ENCODE measurements around the gene SLC35B2. TPM values are rescaled to one million over a fixed set of nuclear protein-coding genes. Genes with fewer than 3 reads are reported as not detected.
A peak's percentile ranks its signal among the peaks of the same experiment; 100 is the strongest.

SLC35B2 gene
- total RNA-seq, 1 experiment from 2014 or later: 215 TPM

GRCh38 chr6:44285552-44286284 is 28.4 kb upstream of the SLC35B2 start:
- DNase-seq (ENCODE audit: low read depth): peak; percentile 43

- no peak for DNase-seq (ENCODE audit: low read depth)
Observed at GRCh38 chr6:44284867-44285266, 27.5 kb upstream of the SLC35B2 start.

GRCh38 chr6:44284121-44284520 is 26.8 kb upstream of the SLC35B2 start:
- DNase-seq (ENCODE audit: low read depth): no peak

DNA sequence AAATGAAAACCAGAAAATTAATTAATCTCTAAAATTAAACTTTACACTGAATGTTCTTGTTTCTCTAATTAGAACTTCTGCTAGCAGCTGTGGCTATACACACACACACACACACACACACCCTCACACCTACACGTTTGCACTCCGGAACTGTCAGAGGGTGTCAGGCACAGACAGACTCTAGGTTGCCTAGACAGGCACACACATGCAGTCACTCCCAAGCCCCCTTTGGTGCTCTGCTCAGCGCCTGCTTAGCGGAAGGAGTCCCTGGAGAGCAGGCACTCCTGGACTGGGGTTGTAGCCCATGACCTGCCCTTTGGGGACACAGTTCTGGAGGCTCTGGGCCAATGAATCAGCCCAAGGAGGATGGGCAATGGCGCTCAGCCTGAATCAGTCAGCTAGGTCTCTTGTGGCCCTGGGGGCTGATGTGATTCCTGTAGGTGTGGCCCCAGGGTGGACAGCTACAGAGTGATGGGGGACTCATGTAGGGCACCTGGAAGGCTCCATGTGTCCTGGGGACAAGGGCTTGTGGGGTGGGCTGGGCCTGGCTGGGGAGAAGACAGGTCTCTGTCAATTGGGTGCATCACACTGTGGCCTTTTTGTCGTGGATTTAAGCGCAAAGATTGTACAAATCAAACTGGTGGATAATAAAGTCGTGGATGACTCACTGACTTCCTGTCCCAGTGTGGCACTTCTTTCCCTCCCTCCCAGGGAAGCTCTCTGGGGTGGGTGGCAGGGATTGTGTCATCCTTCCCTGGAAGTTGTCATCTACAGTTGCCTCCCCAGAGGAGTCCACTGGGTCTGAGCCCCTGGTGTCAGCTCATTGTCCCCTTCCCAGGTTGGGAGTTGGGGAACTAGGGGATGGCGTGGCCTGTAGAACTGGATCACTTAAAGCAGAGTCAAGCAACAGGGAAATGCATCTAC is 21.7 kb upstream of the SLC35B2 start:
- DNase-seq (ENCODE audit: low read depth): peak; percentile 73

GRCh38 chr6:44278315-44278714 is 21.0 kb upstream of the SLC35B2 start:
- no peak for DNase-seq (ENCODE audit: low read depth)

DNA sequence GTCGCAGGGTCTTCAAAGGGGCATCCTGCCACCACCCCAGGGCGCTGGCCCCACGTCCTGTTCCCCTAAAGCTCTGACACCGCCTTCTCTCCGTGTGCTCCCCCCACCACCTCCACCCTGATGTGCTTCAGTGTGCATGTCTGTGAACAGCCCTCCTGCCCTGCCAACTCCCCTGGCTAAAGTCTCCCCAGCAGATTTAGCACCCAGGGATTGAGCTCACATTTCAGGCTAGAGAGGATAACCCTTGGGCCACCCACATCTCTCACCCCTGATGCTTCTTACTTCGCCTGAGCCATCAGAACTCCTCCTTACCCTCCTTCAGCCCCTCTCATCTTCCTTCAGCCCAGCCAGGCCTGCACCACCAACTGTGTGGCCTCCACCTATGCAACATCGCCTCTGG is 20.4 kb upstream of the SLC35B2 start:
- no peak for DNase-seq (ENCODE audit: low read depth)

- no peak for DNase-seq (ENCODE audit: low read depth)
Observed at GRCh38 chr6:44276667-44277640, 19.6 kb upstream of the SLC35B2 start.

GRCh38 chr6:44275749-44276648 is 18.7 kb upstream of the SLC35B2 start:
- no peak for DNase-seq (ENCODE audit: low read depth)

- DNase-seq (ENCODE audit: low read depth): no peak
Observed at GRCh38 chr6:44275271-44275748, 18.0 kb upstream of the SLC35B2 start.

GRCh38 chr6:44273617-44274016 is 16.3 kb upstream of the SLC35B2 start:
- no peak for DNase-seq (ENCODE audit: low read depth)

GRCh38 chr6:44272999-44273566 is 15.8 kb upstream of the SLC35B2 start:
- DNase-seq (ENCODE audit: low read depth): peak; percentile 40

DNA sequence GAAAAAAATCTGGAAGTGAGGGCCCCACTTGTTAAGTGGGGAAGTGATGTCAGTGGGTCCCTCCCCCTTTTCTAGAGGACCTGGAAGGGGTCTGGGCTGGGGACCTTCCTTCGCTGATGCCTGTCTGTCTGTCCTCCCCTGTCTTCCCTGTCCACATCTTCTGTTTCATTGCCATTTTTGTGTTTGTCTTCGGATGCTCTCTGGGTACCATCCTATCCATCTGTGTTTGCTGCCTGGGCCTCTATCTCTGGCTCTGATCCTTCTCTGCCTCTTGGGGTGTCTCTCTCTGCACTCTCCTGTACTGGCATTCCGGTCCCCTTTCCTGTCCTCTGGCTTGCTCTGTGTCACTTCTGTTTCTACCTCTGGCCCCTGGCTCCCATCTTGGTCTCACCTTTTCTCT is 15.2 kb upstream of the SLC35B2 start:
- no peak for DNase-seq (ENCODE audit: low read depth)

DNA sequence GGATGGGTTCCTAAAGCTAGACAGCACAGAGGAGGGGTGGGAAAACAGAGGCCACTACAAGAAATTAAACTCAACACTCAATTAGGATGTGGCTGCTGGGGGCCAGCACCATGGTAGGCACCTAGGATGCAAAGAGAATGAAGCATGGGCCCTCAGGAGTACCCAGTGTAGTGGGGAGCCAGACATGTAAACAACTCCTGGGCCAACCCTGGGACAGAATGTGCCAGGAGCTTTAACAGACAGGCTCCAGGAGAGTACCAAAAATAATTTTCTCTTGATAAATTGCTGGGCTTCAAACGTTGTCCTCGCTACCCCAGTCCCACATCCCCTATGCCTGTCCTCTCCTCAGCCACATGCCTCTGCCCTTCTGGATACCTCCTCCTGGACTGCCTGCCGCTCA is 14.6 kb upstream of the SLC35B2 start:
- no peak for DNase-seq (ENCODE audit: low read depth)

DNA sequence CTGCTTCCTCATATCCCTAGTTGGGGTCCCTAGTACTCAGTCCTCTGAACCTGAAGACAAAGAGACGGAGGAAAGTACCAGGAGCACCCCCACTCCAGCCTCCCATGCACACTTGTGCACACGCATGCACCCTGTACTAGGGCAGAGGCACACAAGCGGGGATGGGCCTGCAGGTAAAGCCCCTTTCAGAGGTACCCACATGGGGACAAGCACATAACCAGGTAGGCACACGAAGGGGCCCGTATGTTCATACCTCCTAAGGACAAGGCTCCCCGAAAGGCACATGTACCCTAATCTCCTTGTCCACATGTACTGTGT is 14.0 kb upstream of the SLC35B2 start:
- DNase-seq (ENCODE audit: low read depth): no peak

GRCh38 chr6:44270526-44271405 is 13.4 kb upstream of the SLC35B2 start:
- DNase-seq (ENCODE audit: low read depth): no peak

- DNase-seq (ENCODE audit: low read depth): no peak
Observed at GRCh38 chr6:44269921-44270525, 12.7 kb upstream of the SLC35B2 start, which contains the start of gene TMEM151B. TSS of gene TMEM151B (plus strand) at chr6:44270450. CDS start at chr6:44270743, 293 bp downstream.

DNA sequence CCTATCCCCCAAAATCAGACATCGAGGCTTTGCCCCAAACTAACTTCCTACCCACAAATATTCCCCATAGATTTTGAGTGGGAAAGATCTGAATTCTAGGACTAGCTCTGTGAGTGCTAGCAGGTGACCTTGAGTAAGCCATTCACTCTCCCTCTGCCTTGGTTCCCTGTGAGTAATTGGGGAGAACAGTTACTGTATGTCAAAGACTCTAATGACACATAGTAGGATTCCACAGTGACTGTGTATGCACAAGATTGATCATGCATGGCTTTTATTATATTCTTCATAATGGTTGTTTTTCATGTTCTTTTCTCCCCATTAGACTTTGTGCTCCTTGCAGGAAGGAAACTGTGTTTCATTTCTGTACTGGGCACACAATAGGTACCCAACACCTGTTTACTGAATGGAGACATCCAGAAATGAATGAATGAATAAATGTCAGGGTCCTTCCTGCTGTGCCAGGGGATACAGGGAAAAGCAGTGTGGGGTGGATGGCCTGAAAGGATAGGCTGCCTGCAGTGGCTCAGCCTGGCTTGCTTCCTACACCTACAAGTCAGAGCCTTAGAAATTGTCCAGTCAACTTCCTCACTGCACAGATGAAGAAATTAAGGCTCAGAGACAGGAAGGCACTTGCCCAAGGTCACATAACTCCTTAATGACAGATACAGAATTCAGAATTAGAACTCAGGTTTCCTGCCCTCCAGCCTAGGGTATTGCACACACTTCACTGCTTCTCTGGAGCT is 12.0 kb upstream of the SLC35B2 start:
- DNase-seq (ENCODE audit: low read depth): no peak

DNA sequence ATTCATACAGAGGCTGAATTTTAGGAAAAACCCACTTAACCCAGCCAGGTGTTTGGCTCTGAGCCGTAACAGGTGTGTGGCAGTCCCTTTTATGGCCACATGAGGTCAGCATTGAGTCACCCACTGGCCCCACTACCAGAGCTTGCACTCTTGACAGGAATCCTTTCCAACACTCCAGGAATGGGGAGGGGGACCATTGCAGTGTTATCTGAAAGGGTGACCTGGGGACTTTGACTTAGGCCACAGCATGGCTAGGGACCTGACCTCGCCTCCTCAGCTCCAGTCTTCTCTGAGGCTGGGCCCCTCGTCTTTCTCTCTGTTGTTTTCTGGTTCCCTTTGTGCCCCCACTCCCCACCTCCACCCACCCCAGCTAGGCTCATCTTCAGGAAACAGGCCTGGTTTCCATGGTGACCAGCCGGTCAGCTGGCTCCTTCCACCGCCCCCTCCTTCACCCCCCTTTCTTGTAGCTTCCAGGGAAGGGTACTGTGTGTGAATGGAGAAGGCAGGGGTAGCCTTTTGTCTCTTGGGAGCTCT is 10.8 kb upstream of the SLC35B2 start:
- DNase-seq (ENCODE audit: low read depth): peak; percentile 54
